G401 (cell line): ENCODE data around the gene RNASE8. TPM values are rescaled to one million over a fixed set of nuclear protein-coding genes. Genes with fewer than 3 reads are reported as not detected.

ENCODE experiments used
- DNase-seq: peaks from one replicate; pipeline ENCODE4 v3.0.0-alpha.2; 2015; ENCODE audit warnings: low spot score
- in situ Hi-C: cut with HindIII; loops from 2 replicates; pipeline ENCODE4 v1.10.0; 2016; ENCODE audit warnings: low sequenced_read_pairs, mixed read lengths
- total RNA-seq: library from RNA; depleted of rRNA; stranded (reverse); fragments of >200 nt; shearing (Covaris generic); gene quantifications from 2 replicates; pipeline ENCODE4 v1.2.3, GENCODE V29; 2014

The RNASE8 gene
- total RNA-seq, 1 experiment from 2014 or later = not detected

DNA sequence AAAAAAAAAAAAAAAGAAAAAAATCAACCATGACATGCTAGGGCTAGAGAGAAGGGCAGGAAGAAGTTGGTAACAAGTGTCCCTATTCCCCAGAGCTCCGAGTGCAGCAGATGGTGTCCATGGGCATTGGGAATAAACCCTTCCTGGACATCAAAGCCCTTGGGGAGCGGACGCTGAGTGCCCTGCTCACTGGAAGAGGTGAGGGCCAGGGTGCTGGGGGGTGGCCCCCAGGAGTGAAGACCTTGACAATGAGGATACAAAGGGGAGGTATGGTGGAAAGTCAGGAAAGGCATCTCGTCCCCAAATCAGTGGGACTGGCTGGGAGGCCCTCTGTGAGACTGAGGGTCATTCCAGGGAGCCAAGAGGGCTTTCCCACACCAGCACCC lies 29.3 kb downstream of the RNASE8 start:
- in situ Hi-C loops = no loop called here
- no peak for DNase-seq

DNA sequence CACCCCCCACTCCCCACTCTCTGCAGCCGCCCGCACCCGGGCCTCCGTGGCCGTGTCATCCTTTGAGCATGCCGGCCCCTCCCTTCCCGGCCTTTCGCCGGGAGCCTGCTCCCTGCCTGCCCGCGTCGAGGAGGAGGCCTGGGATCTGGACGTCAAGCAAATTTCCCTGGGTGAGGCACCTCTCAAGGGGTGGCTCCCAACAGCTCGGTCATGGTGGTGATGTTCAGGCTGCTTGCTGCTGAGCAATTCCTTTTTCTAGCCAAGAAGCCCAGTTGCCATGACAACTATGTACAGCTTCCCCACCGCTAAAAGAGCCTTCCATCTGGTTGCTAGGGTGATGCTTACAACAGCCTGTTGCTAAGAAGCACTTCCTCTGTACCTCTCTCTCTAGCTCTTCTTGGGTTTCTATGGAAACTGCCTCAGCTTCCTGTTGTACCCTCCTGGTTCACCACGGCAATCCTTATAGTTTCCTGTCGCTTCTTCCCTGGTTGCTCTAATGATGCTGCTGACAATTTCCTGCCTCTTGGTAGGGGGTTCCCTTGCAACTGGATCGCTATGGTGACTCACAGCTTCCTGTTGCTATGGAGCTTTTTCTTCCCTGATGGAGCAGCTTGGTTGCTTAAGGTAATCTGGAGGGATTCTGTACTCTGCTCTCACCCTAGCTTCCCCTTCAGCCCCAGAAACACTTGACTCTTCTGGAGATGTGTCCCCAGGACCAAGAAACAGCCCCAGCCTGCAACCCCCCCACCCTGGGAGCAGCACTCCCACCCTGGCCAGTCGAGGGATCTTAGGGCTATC lies 29.9 kb downstream of the RNASE8 start:
- peak; percentile 95 for DNase-seq
- in situ Hi-C loops = no loop called here

DNA sequence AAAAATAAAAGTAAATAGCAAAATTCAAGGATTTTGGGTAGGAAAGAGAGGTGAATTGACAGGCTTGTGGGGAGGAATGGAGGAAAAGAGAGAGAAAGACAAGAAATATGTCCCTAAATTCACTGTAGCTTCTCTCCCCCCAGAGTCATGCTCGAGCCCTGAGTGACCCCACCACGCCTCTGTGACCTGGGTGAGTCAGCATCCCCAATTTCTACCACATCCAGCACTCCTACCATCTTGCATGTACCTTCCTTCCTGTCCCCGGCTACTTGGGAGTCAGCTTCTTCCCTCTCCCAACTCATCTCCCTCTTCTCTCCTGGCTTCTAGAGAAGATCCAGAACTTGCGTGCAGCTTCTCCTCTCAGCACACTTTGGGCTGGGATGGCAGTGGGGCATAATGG lies 31.1 kb downstream of the RNASE8 start:
- no peak for DNase-seq
- in situ Hi-C loops = no loop called here

DNA sequence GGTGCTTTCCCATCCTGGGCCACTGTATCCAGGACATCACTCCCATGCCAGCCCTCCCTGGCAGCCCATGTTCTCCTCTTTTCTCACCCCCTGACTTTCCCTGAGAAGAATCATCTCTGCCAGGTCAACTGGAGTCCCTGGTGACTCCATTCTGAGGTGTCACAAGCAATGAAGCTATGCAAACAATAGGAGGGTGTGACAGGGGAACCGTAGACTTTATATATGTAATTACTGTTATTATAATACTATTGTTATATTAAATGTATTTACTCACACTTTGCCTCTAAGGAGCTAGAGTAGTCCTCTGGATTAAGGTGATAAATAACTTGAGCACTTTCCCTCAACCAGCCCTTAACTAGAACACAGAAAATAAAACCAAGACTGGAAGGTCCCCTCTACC lies 31.6 kb downstream of the RNASE8 start:
- DNase-seq = no peak
- in situ Hi-C loops = no loop called here

DNA sequence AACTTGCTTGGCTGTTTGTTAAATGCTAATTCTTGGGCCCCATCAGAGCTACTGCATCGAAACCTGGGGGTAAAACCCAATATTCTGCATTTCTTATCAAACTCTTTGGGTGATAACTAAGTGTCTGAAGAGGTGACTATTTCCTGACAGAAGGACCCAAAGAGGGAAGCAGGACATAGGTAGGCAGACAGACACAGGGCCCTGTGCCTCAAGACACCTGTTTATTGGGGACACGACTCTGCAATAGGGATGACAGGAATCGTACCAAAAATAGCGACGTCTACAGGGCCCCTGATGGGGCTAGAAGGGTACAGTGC lies 32.2 kb downstream of the RNASE8 start:
- no peak for DNase-seq
- in situ Hi-C loops = no loop called here

- no peak for DNase-seq
- in situ Hi-C loops = no loop called here
Observed at GRCh38 chr14:21090194-21090939, 32.7 kb downstream of the RNASE8 start.

- DNase-seq = no peak
Observed at GRCh38 chr14:21090940-21091663, 33.5 kb downstream of the RNASE8 start.

DNA sequence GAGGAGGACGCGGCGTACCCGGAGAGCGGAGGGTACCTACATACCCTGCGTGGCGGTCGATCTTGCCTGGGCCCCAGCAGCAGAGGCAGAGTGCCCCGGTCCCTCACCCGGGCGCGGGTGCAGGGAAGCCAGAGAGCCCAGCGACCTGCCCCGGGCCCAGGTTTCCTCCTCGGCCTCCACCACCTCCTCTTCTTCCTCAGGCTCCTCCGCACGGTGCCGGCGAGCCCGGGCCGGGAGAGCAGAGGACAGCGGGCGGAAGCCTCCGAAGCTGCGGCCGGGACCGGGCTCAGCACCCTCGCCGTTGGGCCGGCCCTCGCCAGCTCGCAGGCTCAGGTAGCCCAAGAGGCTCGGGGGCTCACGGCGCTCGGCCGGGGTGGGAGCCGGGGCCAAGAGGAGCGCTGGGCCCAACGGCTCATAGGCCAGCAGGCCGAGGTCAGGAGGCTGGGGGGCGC lies 34.2 kb downstream of the RNASE8 start:
- in situ Hi-C loops = no loop called here
- DNase-seq = no peak

More at GRCh38 chr14:21090940-21091663, 33.5 kb downstream of the RNASE8 start:
- in situ Hi-C loops = no loop called here

DNA sequence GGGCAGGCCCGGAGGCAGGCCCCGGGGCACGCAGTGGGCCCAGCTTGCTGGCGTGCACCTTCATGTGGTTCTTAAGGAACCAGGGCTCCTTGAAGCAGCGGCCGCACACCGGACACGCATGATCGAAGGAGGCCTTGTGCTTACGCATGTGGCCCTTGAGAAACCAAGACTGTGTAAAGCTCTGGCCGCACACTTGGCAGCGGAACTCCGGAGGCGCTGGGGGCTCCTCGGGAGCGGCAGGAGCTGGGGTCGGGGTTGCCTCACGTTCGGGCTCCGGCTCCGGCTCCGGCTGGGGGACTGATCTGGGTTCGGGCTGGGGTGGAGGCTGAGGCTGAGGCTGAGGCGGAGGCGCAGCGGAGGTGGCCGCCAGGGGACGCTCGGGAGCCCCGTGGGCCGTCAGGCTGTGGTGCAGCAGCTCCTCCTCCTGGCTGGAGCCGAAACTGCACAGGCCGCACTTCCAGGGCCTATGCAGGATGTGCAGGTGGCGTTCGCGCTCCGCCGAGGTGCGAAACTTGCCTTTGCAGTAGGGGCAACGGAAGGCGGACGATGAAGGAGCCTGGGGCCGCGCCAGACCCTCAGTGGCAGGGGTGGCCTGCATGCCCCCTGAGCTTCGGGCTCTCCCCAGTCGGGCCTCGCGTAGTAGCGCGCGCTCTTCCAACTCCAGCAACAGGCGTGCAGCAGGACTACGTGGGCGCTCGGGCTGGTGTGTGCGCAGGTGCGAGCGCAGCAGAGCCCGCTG lies 34.8 kb downstream of the RNASE8 start:
- in situ Hi-C loops = no loop called here

DNA sequence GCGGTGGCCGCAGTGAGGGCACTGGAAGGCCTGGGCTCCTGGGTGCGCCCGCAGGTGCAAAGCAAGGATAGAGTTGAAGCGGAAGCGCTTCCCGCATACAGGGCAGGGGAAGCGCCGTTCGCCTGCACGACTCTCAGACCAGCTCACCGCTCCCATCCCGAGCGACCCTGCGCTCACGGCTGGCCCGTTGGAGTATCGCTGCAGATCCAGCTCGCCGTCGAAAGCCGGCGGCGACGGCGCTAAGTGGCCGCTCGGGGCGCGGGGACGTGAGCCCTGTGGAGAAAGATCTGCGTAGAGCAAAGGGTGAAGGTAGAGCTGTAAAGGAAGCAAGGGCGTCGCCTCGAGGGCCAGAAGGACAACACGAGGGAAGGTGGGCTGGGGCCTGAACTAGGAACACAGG lies 35.4 kb downstream of the RNASE8 start:
- no peak for DNase-seq
- in situ Hi-C loops = no loop called here

More for the DNA sequence above, 34.8 kb downstream of the RNASE8 start:
- DNase-seq = peak; percentile 72

DNA sequence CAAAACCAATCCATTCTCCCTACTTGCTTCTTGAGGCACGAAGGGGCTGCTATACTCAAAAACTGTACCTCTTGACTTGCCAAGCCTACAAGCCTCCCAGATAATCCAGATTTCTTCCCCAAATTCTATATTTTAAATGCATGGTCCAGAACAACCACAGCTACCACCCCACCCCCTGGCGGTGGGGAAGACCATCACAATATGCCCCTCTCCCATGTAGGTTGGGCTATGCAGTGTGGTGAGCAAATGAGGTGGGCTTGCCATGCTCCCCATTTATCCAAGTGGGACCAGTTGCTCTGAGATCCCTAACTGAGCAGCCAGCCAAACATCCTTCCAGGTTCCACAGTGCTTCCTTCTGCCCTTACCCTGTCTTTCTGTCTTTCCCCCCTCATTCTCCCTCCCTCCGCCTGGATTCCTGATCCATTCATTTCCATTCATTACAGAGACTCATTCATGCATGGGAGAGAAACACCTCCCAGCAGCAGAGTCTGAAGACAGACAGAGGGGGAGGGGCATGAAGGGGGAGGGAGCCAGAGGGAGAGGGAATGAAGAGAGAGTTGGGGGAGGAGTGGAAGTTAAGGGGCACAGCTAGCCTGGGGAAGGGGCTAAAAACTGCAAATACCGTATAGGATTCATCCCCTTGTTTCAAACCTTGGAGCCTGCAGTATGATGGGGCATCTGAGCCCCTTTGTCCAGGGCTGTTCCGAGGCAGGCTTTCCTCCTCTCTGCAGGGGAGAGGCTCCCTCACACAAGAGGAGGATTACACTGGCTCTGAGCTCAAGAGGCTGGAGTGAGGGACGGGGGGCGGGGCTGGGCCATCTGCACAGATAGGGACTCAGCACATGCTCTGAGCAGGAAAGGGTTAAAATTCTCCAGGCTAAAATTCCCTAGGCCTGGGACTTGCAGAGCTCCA lies 36.4 kb downstream of the RNASE8 start:
- in situ Hi-C loops = no loop called here
- peak; percentile 65 for DNase-seq

- DNase-seq = peak; percentile 88
- in situ Hi-C loops = no loop called here
Observed at GRCh38 chr14:21095430-21096205, 38.0 kb downstream of the RNASE8 start.

DNA sequence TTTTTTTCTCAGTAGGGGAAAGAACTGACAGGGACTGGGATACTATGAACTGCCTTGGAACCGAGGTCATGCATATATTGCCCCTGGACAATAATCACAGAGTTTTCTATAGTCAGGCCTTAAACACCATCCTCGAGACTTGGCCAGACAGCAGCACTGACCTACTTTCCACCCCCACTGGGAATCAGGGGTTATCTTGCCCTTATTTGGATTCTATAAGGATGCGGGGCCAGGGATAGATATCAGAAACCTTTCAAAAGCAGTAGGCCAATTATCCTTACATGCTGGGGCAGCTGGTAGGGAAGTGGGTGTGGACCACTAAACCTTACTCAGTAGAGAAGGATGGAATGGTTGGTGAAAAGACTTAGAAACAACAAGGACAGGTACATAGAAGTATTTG lies 38.8 kb downstream of the RNASE8 start:
- in situ Hi-C loops = no loop called here
- DNase-seq = peak; percentile 44

- peak; percentile 69 for DNase-seq
- in situ Hi-C loops = no loop called here
Observed at GRCh38 chr14:21096978-21097635, 39.5 kb downstream of the RNASE8 start.

DNA sequence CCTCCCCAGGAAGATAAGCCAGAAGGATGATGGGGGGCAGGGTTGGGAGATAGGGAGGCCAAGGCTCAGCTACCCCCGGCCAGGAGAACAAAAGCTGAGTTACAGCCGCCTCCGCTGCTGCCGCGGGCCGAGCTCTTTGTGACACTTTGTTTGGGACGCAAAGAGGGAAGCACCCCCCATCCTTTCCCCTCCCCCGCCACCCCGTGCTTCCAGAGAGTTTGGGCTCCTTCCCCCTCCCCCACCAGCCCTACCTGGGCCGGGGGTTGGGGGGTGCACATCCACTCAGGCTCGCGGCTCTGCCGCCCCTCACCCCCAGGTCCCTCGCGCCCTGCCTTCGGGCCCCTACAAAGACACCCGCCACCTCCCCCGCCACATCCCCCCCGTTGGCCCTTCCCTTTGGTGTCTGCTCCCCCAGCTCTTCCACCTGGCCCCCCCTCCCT lies 40.0 kb downstream of the RNASE8 start:
- in situ Hi-C loops = no loop called here
- peak; percentile 40 for DNase-seq

GRCh38 chr14:21098076-21098891 lies 40.7 kb downstream of the RNASE8 start, which contains the start of gene ZNF219:
TSS of gene ZNF219 (minus strand) at chr14:21098655. CDS start at chr14:21093591, 5,064 bp downstream.
- peak; percentile 71 for DNase-seq
- in situ Hi-C loops = no loop called here
